Renal cortex interstitium (tissue), 15 donors: ENCODE results near the gene NAT14. TPM values are rescaled to one million over a fixed set of nuclear protein-coding genes. Genes with fewer than 3 reads are reported as not detected.
A peak's percentile ranks its signal among the peaks of the same experiment; 100 is the strongest.

ENCODE experiments used
- DNase-seq, 11 donors: peaks; one replicate each; pipeline ENCODE4 v3.0.0-alpha.2; 2013; ENCODE audit warnings: low read depth in 9 of 11, low spot score in 4 of 11; ENCODE audit errors: extremely low read depth in 1 of 11
- long read RNA-seq, 16 experiments: transcript quantifications; one replicate each; lab custom pipeline, GENCODE V29; 2026
- polyA plus RNA-seq, 3 donors: library from polyadenylated mRNA; unstranded; fragments of 120-200 nt; gene quantifications; one replicate each; pipeline ENCODE4 v1.2.1, GENCODE V29; 2013; ENCODE audit not compliant: insufficient read length in 3 of 3

The NAT14 gene
- 10 to 100 TPM; 43.2 to 55.9 (median 52.6) TPM for polyA plus RNA-seq
- long read RNA-seq, donor 1, transcript NAT14-201 (3 exons, 1,536 nt) = major isoform, 10 of 13 reads
- long read RNA-seq, donor 1, partial matches to known transcripts = 0 of 13 reads
- long read RNA-seq, donor 1, other reads (novel, unspliced or antisense) = 0 of 13 reads
- long read RNA-seq, donor 2, transcript NAT14-201 (3 exons, 1,536 nt) = major isoform, 17 of 19 reads
- long read RNA-seq, donor 2, partial matches to known transcripts = 0 of 19 reads
- long read RNA-seq, donor 2, other reads (novel, unspliced or antisense) = 0 of 19 reads
- long read RNA-seq, donor 3, transcript NAT14-201 (3 exons, 1,536 nt) = major isoform, 34 of 36 reads
- long read RNA-seq, donor 3, partial matches to known transcripts = 0 of 36 reads
- long read RNA-seq, donor 3, other reads (novel, unspliced or antisense) = 0 of 36 reads
- long read RNA-seq, donor 4, transcript NAT14-201 (3 exons, 1,536 nt) = major isoform, 15 of 16 reads
- long read RNA-seq, donor 4, partial matches to known transcripts = 0 of 16 reads
- long read RNA-seq, donor 4, other reads (novel, unspliced or antisense) = 0 of 16 reads
- long read RNA-seq, donor 5, transcript NAT14-201 (3 exons, 1,536 nt) = major isoform, 38 of 40 reads
- long read RNA-seq, donor 5, partial matches to known transcripts = 0 of 40 reads
- long read RNA-seq, donor 5, other reads (novel, unspliced or antisense) = 0 of 40 reads
- long read RNA-seq, donor 6, transcript NAT14-201 (3 exons, 1,536 nt) = major isoform, 19 of 21 reads
- long read RNA-seq, donor 6, partial matches to known transcripts = 0 of 21 reads
- long read RNA-seq, donor 6, other reads (novel, unspliced or antisense) = 0 of 21 reads
- long read RNA-seq, donor 7, transcript NAT14-204 (2 exons, 1,011 nt) = minor isoform, 5 of 21 reads
- long read RNA-seq, donor 7, transcript NAT14-201 (3 exons, 1,536 nt) = major isoform, 16 of 21 reads
- long read RNA-seq, donor 7, partial matches to known transcripts = 0 of 21 reads
- long read RNA-seq, donor 7, other reads (novel, unspliced or antisense) = 0 of 21 reads
- long read RNA-seq, donor 8, transcript NAT14-201 (3 exons, 1,536 nt) = major isoform, 36 of 42 reads
- long read RNA-seq, donor 8, transcript NAT14-204 (2 exons, 1,011 nt) = minor isoform, 5 of 42 reads
- long read RNA-seq, donor 8, partial matches to known transcripts = 0 of 42 reads
- long read RNA-seq, donor 8, other reads (novel, unspliced or antisense) = 0 of 42 reads
- long read RNA-seq, donor 9, transcript NAT14-201 (3 exons, 1,536 nt) = major isoform, 16 of 19 reads
- long read RNA-seq, donor 9, partial matches to known transcripts = 0 of 19 reads
- long read RNA-seq, donor 9, other reads (novel, unspliced or antisense) = 0 of 19 reads
- long read RNA-seq, donor 10, transcript NAT14-201 (3 exons, 1,536 nt) = major isoform, 22 of 93 reads
- long read RNA-seq, donor 10, partial matches to known transcripts = 67 of 93 reads
- long read RNA-seq, donor 10, other reads (novel, unspliced or antisense) = 0 of 93 reads
- long read RNA-seq, donor 11, transcript NAT14-201 (3 exons, 1,536 nt) = major isoform, 13 of 14 reads
- long read RNA-seq, donor 11, partial matches to known transcripts = 0 of 14 reads
- long read RNA-seq, donor 11, other reads (novel, unspliced or antisense) = 0 of 14 reads
- long read RNA-seq, donor 12, transcript NAT14-201 (3 exons, 1,536 nt) = major isoform, 10 of 10 reads
- long read RNA-seq, donor 12, partial matches to known transcripts = 0 of 10 reads
- long read RNA-seq, donor 12, other reads (novel, unspliced or antisense) = 0 of 10 reads
- long read RNA-seq, donor 13, transcript NAT14-201 (3 exons, 1,536 nt) = major isoform, 59 of 70 reads
- long read RNA-seq, donor 13, partial matches to known transcripts = 9 of 70 reads
- long read RNA-seq, donor 13, other reads (novel, unspliced or antisense) = 0 of 70 reads
- long read RNA-seq, donor 14, transcript NAT14-201 (3 exons, 1,536 nt) = major isoform, 30 of 33 reads
- long read RNA-seq, donor 14, partial matches to known transcripts = 0 of 33 reads
- long read RNA-seq, donor 14, other reads (novel, unspliced or antisense) = 0 of 33 reads
- long read RNA-seq, donor 15, transcript NAT14-201 (3 exons, 1,536 nt) = major isoform, 10 of 31 reads
- long read RNA-seq, donor 15, partial matches to known transcripts = 21 of 31 reads
- long read RNA-seq, donor 15, other reads (novel, unspliced or antisense) = 0 of 31 reads
- long read RNA-seq, donor 16, transcript NAT14-201 (3 exons, 1,536 nt) = major isoform, 42 of 51 reads
- long read RNA-seq, donor 16, transcript NAT14-204 (2 exons, 1,011 nt) = minor isoform, 9 of 51 reads
- long read RNA-seq, donor 16, partial matches to known transcripts = 0 of 51 reads
- long read RNA-seq, donor 16, other reads (novel, unspliced or antisense) = 0 of 51 reads

- peak in 2 of 11 donors; percentile 68 to 75 for DNase-seq
Measured at GRCh38 chr19:55484593-55485438, at the start of gene NAT14. NAT14 (plus strand) TSS chr19:55485188; CDS start chr19:55485709, 521 bp downstream.

- no peak for DNase-seq
Measured at GRCh38 chr19:55436847-55437246, 48.1 kb upstream of the NAT14 start.

- DNase-seq = peak in 7 of 11 donors; percentile 43 to 71 (median 60)
Measured at GRCh38 chr19:55437410-55437809, 47.6 kb upstream of the NAT14 start.

GRCh38 chr19:55439052-55439451, 45.9 kb upstream of the NAT14 start:
- no peak for DNase-seq

GRCh38 chr19:55440411-55441105, 44.4 kb upstream of the NAT14 start:
- DNase-seq = no peak

GRCh38 chr19:55441319-55441691, 43.7 kb upstream of the NAT14 start:
- DNase-seq = no peak

- DNase-seq = no peak
Measured at GRCh38 chr19:55441692-55442321, 43.2 kb upstream of the NAT14 start.

- DNase-seq = no peak
Measured at GRCh38 chr19:55442372-55442961, 42.5 kb upstream of the NAT14 start.

- no peak for DNase-seq
Measured at GRCh38 chr19:55443045-55443823, 41.8 kb upstream of the NAT14 start, which contains the start of gene SHISA7. SHISA7 (minus strand) TSS chr19:55443300; CDS start chr19:55442863, 437 bp downstream.

GRCh38 chr19:55443824-55444480, 41.0 kb upstream of the NAT14 start:
- DNase-seq = no peak

- DNase-seq = no peak
Measured at GRCh38 chr19:55444646-55445045, 40.3 kb upstream of the NAT14 start.

GRCh38 chr19:55446060-55446459, 38.9 kb upstream of the NAT14 start:
- no peak for DNase-seq

GRCh38 chr19:55447421-55448174, 37.4 kb upstream of the NAT14 start:
- no peak for DNase-seq
